HG03097 (cell line): Measurements from ENCODE around the gene DNMT3A.
"Not testable (repeated sequence)": the region's sequence is repeated elsewhere in the genome, so short reads cannot be mapped to it uniquely, and the experiment has no call there.

ENCODE experiments used
- ATAC-seq: cut with Tn5 transposase; IDR thresholded peaks from one replicate; pipeline ENCODE4 v1.9.1; 2021; ENCODE audit not compliant: unreplicated experiment, low FRiP score

DNMT3A gene

GRCh38 chr2:25218100-25218499 is 123.6 kb downstream of the DNMT3A start:
- no peak for ATAC-seq

- ATAC-seq, result peak; percentile 65
Observed at GRCh38 chr2:25215948-25216679, 125.6 kb downstream of the DNMT3A start.

GRCh38 chr2:25215232-25215631 is 126.5 kb downstream of the DNMT3A start:
- ATAC-seq, result no peak

- no peak for ATAC-seq
Observed at GRCh38 chr2:25213229-25213628, 128.5 kb downstream of the DNMT3A start.

GRCh38 chr2:25210923-25211322 is 130.8 kb downstream of the DNMT3A start:
- not testable (repeated sequence) for ATAC-seq

- ATAC-seq, result no peak
Observed at GRCh38 chr2:25207078-25207545, 134.6 kb downstream of the DNMT3A start.

- no peak for ATAC-seq
Observed at GRCh38 chr2:25204190-25204838, 137.4 kb downstream of the DNMT3A start.

GRCh38 chr2:25202275-25202674 is 139.4 kb downstream of the DNMT3A start:
- no peak for ATAC-seq

- no peak for ATAC-seq
Observed at GRCh38 chr2:25201794-25202193, 139.9 kb downstream of the DNMT3A start.

GRCh38 chr2:25201265-25201664 is 140.5 kb downstream of the DNMT3A start:
- no peak for ATAC-seq

GRCh38 chr2:25198576-25198975 is 143.1 kb downstream of the DNMT3A start:
- ATAC-seq, result no peak

- ATAC-seq, result no peak
Observed at GRCh38 chr2:25198209-25198525, 143.6 kb downstream of the DNMT3A start.

GRCh38 chr2:25197336-25198208 is 144.2 kb downstream of the DNMT3A start:
- ATAC-seq, result no peak

- no peak for ATAC-seq
Observed at GRCh38 chr2:25194576-25195122, 147.1 kb downstream of the DNMT3A start.

- ATAC-seq, result no peak
Observed at GRCh38 chr2:25190536-25190935, 151.2 kb downstream of the DNMT3A start.

- no peak for ATAC-seq
Observed at GRCh38 chr2:25188405-25188804, 153.3 kb downstream of the DNMT3A start.

GRCh38 chr2:25187729-25188350 is 153.9 kb downstream of the DNMT3A start:
- no peak for ATAC-seq

GRCh38 chr2:25184254-25184653 is 157.5 kb downstream of the DNMT3A start:
- ATAC-seq, result no peak

GRCh38 chr2:25178976-25179375 is 162.7 kb downstream of the DNMT3A start:
- no peak for ATAC-seq
